Psoas muscle (tissue), 8 donors: ENCODE results near the gene STT3B. TPM values are rescaled to one million over a fixed set of nuclear protein-coding genes. Genes with fewer than 3 reads are reported as not detected.

Experiments used
- ATAC-seq, 4 donors: fragments of 200-7000 bp; cut with Tn5 transposase; one replicate each; pipeline ENCODE4 v1.9.1; 2020; ENCODE audit warnings: moderate library complexity in 3 of 4, mild to moderate bottlenecking in 2 of 4
- DNase-seq, 2 donors: peaks; one replicate each; pipeline ENCODE4 v3.0.0-alpha.2; 2020
- H3K27ac ChIP-seq: fragments of 200-600 bp; one replicate; pipeline ENCODE4 v1.8.0; 2022
- H3K27me3 ChIP-seq, 3 donors: fragments of 200-600 bp in 1 of 3; one replicate each; pipeline versions ENCODE4 v1.6.1 to v1.8.0; 2013 to 2022; ENCODE audit warnings: low read length in 2 of 3, mild to moderate bottlenecking in 2 of 3, moderate library complexity in 1 of 3; ENCODE audit not compliant: insufficient read depth in 3 of 3
- H3K36me3 ChIP-seq, 2 donors: fragments of 200-600 bp in 1 of 2; one replicate each; pipeline versions ENCODE4 v1.6.1 to v1.8.0; 2013 to 2022; ENCODE audit warnings: low read depth in 1 of 2, mild to moderate bottlenecking in 1 of 2, moderate library complexity in 1 of 2; ENCODE audit not compliant: insufficient read depth in 1 of 2
- H3K4me1 ChIP-seq: fragments of 200-600 bp; one replicate; pipeline ENCODE4 v1.8.0; 2022
- H3K4me3 ChIP-seq: fragments of 200-600 bp; one replicate; pipeline ENCODE4 v1.8.0; 2022; ENCODE audit warnings: mild to moderate bottlenecking
- H3K9me3 ChIP-seq: fragments of 200-600 bp; one replicate; pipeline ENCODE4 v1.8.0; 2022
- CTCF ChIP-seq: fragments of 200-600 bp; IDR thresholded peaks from one replicate; pipeline ENCODE4 v1.8.0; 2022; ENCODE audit warnings: antibody characterized with exemption
- WGBS, 3 donors: extraction: QIAGEN DNeasy Blood & Tissue Kit; methylation state at CpG; one replicate each; pipeline versions ENCODE4 v1.1.6 to v1.1.7; 2013; 5-methylcytosine and 5-hydroxymethylcytosine counted together
- intact Hi-C, 2 donors: fragments of 100-400 bp; cut with DNase I; formaldehyde crosslinking; loops; one replicate each; pipeline versions ENCODE4 v1.11.0 to v1.14.2; 2022
- polyA plus RNA-seq, 3 donors: library from polyadenylated mRNA; stranded (reverse); fragments of 200-250 nt; gene quantifications; one replicate each; pipeline ENCODE4 v1.2.3, GENCODE V29; 2013
- total RNA-seq, 4 donors: library from RNA; stranded (reverse); fragmentation: NEBNext Ultra II Directional in 2 of 4; extraction: Animal tissue kit (Norgen Biotek cat#: 25700) in 2 of 4; gene quantifications; one replicate each; pipeline versions ENCODE4 v1.2.1 to v1.2.4, GENCODE V29; 2021 to 2023
- donor health status: healthy with polysubstance abuse.
- donor health status: DM: no; HTN: no; CAD: no; lungs with moderate emphysema.
- donor health status: Bipolar disorder and iron deficiency.
- donor health status: healthy.
- donor health status: DM: yes; HTN: yes; CAD: no.
- donor health status: DM: no; HTN: no; CAD: no.
- donor health status: DM: no; HTN: no; CAD: no.
- donor health status: DM: yes; HTN: yes; CAD: no.

STT3B gene
- total and polyA plus RNA-seq, 7 donors = 33.8 to 95.5 (median 56.9) TPM

GRCh38 chr3:31614162-31614921 lies 81.6 kb downstream of the STT3B start:
- peak in 1 of 4 donors; percentile 40 for ATAC-seq
- Histone ChIP-seq H3K36me3 (peaks cover 0 to 7% of the 10 kb centered on the region in 2 donors), H3K4me1 (peaks cover 34% of the 10 kb centered on the region), H3K9me3 (no peaks in the 10 kb centered on the region), H3K27ac (no peak overlapping the region), H3K4me3 (no peak overlapping the region), H3K27me3 (no peaks in the 10 kb centered on the region)
- DNase-seq = no peak
- intact Hi-C loops = loop anchor here in 1 of 2 donors (1.0 to 5.0 kb wide), 2 partner anchors 62 to 153 kb away; no protein-coding TSS in a partner anchor
- WGBS, 3 donors = 75 to 80% (median 80%) methylated on average over 5 of the region's 5 CpGs
- no peak for TF ChIP-seq CTCF

DNA sequence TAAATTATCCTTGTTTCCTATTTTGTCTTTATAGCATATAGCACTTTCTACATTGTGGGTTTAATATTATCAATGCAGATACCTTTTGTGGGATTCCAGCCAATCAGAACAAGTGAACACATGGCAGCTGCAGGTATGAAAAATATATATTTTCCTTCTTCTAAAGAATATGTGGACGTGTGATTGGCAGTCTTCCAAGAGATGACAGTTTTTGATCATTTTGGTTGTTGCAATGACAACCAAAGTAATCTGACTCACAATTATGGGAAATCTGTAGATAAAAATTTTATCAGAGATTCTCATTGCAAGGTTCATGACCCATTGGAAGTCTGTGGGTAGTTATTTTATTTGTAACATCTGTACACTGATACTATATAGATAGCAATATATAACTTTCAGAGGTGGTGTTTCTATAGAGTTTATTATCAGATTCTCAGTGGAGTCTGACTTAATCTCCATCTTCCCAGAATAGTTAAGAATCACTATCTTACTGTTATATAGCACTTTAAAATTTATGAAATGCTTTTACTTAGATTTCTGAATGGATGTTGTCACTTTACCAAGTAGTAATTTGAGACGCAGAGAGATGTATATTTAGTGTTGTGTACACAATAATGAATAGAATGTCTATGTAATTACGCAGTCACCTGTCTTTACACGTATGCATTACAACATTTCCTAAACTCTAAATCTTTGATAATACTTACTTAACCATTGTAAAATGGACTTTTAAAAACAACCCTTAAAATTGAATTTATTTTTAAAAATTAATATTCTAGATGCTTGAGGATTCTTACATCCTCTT lies 82.5 kb downstream of the STT3B start:
- no peak for DNase-seq
- intact Hi-C loops = no loop called here
- no peaks in the 10 kb centered on the region for H3K9me3 ChIP-seq
- no peak for ATAC-seq
- H3K27me3 ChIP-seq = no peaks in the 10 kb centered on the region
- no peak overlapping the region for H3K27ac ChIP-seq
- peaks cover 29% of the 10 kb centered on the region for H3K4me1 ChIP-seq
- H3K36me3 ChIP-seq = peaks cover 0 to 16% of the 10 kb centered on the region in 2 donors
- no peak overlapping the region for H3K4me3 ChIP-seq
- 82 to 87% (median 84%) methylated on average over 4 of the region's 4 CpGs for WGBS, 3 donors
- TF ChIP-seq CTCF = no peak

- 92 to 96% (median 93%) methylated on average over 2 of the region's 2 CpGs for WGBS, 3 donors
- Histone ChIP-seq H3K27ac (peak overlapping the region; percentile 20), H3K4me1 (peaks cover 29% of the 10 kb centered on the region), H3K4me3 (no peak overlapping the region), H3K27me3 (no peaks in the 10 kb centered on the region), H3K36me3 (peaks cover 0 to 23% of the 10 kb centered on the region in 2 donors), H3K9me3 (no peaks in the 10 kb centered on the region)
- ATAC-seq (no peak), DNase-seq (no peak)
- TF ChIP-seq CTCF = no peak
- intact Hi-C loops = no loop called here
These were observed 84.0 kb downstream of the STT3B start for GRCh38 chr3:31616711-31617110.

DNA sequence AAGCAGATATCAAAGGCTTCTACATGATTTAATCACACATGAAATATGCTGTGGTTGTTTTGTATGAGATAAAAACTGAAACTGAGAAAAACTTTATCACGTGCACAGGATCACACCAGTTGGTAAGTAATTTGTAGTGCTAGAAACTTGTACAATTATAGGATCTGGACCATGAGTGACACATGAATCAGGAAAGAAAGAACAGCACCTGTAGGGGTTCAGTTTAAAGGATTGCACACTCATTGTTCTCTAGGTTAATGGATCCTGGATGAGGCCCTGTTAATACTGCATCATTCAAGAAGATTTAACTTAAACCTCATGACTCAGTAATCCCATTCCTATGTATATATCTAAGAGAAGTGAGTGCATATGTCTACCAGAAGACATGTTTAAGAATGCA lies 87.9 kb downstream of the STT3B start:
- H3K27ac ChIP-seq = no peak overlapping the region
- H3K36me3 ChIP-seq = peaks cover 0 to 48% of the 10 kb centered on the region in 2 donors
- intact Hi-C loops = no loop called here
- H3K4me1 ChIP-seq = peaks cover 19% of the 10 kb centered on the region
- H3K9me3 ChIP-seq = no peaks in the 10 kb centered on the region
- no peak overlapping the region for H3K4me3 ChIP-seq
- 96 to 100% (median 100%) methylated on average over 1 of the region's 1 CpG for WGBS, 3 donors
- no peak for ATAC-seq
- no peaks in the 10 kb centered on the region for H3K27me3 ChIP-seq
- no peak for DNase-seq
- TF ChIP-seq CTCF = no peak
